ENCODE measurements around the gene PCSK7. TPM values are rescaled to one million over a fixed set of nuclear protein-coding genes. Genes with fewer than 3 reads are reported as not detected.

The PCSK7 gene
- total and polyA plus RNA-seq, 10 of the 15 experiments (the other 5 are each of a cell fraction or from before 2014, with no cell fraction given), result 5.5 to 81.5 (median 51.6) TPM

GRCh38 chr11:117197516-117198456 is 34.1 kb downstream of the PCSK7 start (continued):
- no peak for TF ChIP-seq ZNF622 (IDR thresholded peaks at IDR 0.05)

GRCh38 chr11:117197006-117197405 is 34.9 kb downstream of the PCSK7 start:
- H3K36me3 ChIP-seq (ENCODE audit: control insufficient read depth in 2 of 2, insufficient read depth in 2 of 2, low read length in 1 of 2), result peaks cover 0 to 1% of the 10 kb centered on the region in 2 experiments; a peak in 3 of 4 replicates
- CTCF ChIA-PET, result interaction anchor here (0.8 to 4.0 kb wide), 4 partner anchors 16 to 33 kb away, joined by 4 to 18 read pairs (median 4); no protein-coding TSS in a partner anchor
- no peaks in the 10 kb centered on the region for H3K9me3 ChIP-seq (replicated peaks; ENCODE audit: control insufficient read depth, insufficient read depth, low read length)
- H2AFZ ChIP-seq (ENCODE audit: control insufficient read depth, low read depth, low read length), result no peak overlapping the region
- H3K4me1 ChIP-seq (ENCODE audit: control insufficient read depth, insufficient read depth, low read length), result no peaks in the 10 kb centered on the region
- RAD21 ChIA-PET (ENCODE audit: unreplicated experiment), result no interaction called here
- H4K20me1 ChIP-seq (ENCODE audit: control insufficient read depth, insufficient read depth), result no peaks in the 10 kb centered on the region
- no peaks in the 10 kb centered on the region for H3K79me2 ChIP-seq (ENCODE audit: control insufficient read depth, insufficient read depth, low read length)
- intact Hi-C loops (cut with micrococcal nuclease; ENCODE audit: unreplicated experiment), result no loop called here
- TF ChIP-seq RAD51 (IDR thresholded peaks at IDR 0.05), result no peak
- TF ChIP-seq ZBTB4 (CRISPR knock-in tag; IDR thresholded peaks at IDR 0.05), result no peak
- no peak for TF ChIP-seq NFYA (IDR thresholded peaks at IDR 0.05; ENCODE audit: borderline replicate concordance, low read depth, low read length)
- TF ChIP-seq BCL3 (IDR thresholded peaks at IDR 0.05; ENCODE audit: borderline replicate concordance, insufficient read depth, low read depth, low read length, poor library complexity, severe bottlenecking), result no peak
- no peaks in the 10 kb centered on the region for H3K27me3 ChIP-seq (replicated peaks in 1 of 2; ENCODE audit: control insufficient read depth in 2 of 2, insufficient read depth in 2 of 2, low read length in 1 of 2)
- no peak overlapping the region for H3K4me2 ChIP-seq (ENCODE audit: control insufficient read depth, insufficient read depth)
- 79% methylated on average over 7 of the region's 7 CpGs for WGBS (ENCODE audit: insufficient coverage, insufficient replicate concordance, low lambda C conversion rate, missing lambda C conversion rate)
- no TSS peak for BruUV-seq (replicated peaks)
- in situ Hi-C loops (cut with MboI), result no loop called here
- DNase-seq (ENCODE audit: low read depth, low spot score), result no peak
- H3K4me3 ChIP-seq, result no peak overlapping the region
- no peak overlapping the region for H3K27ac ChIP-seq (ENCODE audit: control insufficient read depth, insufficient read depth)
- SMC1A ChIA-PET (ENCODE audit: uncharacterized antibody, unreplicated experiment), result no interaction called here
- no peak for FAIRE-seq
- no peak for ATAC-seq
- H3K9ac ChIP-seq (ENCODE audit: control insufficient read depth, insufficient read depth, low read length), result no peak overlapping the region
- POLR2A ChIA-PET, result no interaction called here

Measured in GM12878 (cell line).